WTC11 (cell line): ENCODE data around the gene MCRS1.

Experiments
- FOXJ3 ChIP-seq: sonication (generic); formaldehyde crosslinking; IDR thresholded peaks from 2 replicates; pipeline ENCODE4 v1.9.0; 2021; ENCODE audit warnings: missing genetic modification reagents, mild to moderate bottlenecking, borderline replicate concordance
- MXD4 ChIP-seq: fragments of 250-450 bp; sonication (Bioruptor Pico); IDR thresholded peaks from 2 replicates; pipeline ENCODE4 v1.8.0; 2021; ENCODE audit warnings: mild to moderate bottlenecking, moderate library complexity, borderline replicate concordance
- NFE2L1 ChIP-seq: sonication (generic); formaldehyde crosslinking; IDR thresholded peaks from 2 replicates; pipeline ENCODE4 v1.8.1; 2023; ENCODE audit warnings: missing genetic modification reagents
- TEAD1 ChIP-seq: sonication (generic); formaldehyde crosslinking; IDR thresholded peaks from 2 replicates; pipeline ENCODE4 v1.8.0; 2022; ENCODE audit warnings: mild to moderate bottlenecking, missing genetic modification reagents
- TF ChIP-seq, protein P1 (sequence below): sonication (generic); formaldehyde crosslinking; IDR thresholded peaks from 2 replicates; pipeline ENCODE4 v1.8.0; 2022; ENCODE audit warnings: mild to moderate bottlenecking, missing genetic modification reagents
- TF ChIP-seq, protein P2 (sequence below): fragments of 200-600 bp; IDR thresholded peaks from 2 replicates; pipeline ENCODE4 v1.8.0; 2022; ENCODE audit warnings: antibody characterized with exemption
- TF ChIP-seq, protein P3 (sequence below): sonication (generic); formaldehyde crosslinking; IDR thresholded peaks from 2 replicates; pipeline ENCODE4 v1.8.1; 2022; ENCODE audit warnings: low read depth, missing genetic modification reagents, borderline replicate concordance

DNA sequence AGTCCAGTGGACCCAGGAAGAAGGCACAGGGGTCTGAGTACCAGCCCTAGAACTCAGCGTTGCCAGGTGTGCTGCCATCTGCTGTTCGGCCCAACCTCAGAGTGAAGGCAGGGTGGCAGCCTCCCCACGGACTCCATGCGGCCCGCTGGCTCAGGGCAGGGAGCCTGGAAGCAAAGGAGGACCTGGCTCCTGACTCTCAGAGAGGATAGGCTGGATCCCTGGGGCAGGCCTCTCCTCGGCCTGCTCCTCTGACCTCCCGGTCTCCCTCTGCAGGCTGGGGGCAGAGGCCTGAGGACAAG lies 10.1 kb downstream of the MCRS1 start:
- TF ChIP-seq, protein P1, sequence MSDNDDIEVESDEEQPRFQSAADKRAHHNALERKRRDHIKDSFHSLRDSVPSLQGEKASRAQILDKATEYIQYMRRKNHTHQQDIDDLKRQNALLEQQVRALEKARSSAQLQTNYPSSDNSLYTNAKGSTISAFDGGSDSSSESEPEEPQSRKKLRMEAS (CRISPR knock-in tag): no peak
- TF ChIP-seq, protein P2, sequence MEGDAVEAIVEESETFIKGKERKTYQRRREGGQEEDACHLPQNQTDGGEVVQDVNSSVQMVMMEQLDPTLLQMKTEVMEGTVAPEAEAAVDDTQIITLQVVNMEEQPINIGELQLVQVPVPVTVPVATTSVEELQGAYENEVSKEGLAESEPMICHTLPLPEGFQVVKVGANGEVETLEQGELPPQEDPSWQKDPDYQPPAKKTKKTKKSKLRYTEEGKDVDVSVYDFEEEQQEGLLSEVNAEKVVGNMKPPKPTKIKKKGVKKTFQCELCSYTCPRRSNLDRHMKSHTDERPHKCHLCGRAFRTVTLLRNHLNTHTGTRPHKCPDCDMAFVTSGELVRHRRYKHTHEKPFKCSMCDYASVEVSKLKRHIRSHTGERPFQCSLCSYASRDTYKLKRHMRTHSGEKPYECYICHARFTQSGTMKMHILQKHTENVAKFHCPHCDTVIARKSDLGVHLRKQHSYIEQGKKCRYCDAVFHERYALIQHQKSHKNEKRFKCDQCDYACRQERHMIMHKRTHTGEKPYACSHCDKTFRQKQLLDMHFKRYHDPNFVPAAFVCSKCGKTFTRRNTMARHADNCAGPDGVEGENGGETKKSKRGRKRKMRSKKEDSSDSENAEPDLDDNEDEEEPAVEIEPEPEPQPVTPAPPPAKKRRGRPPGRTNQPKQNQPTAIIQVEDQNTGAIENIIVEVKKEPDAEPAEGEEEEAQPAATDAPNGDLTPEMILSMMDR: no peak
- TF ChIP-seq MXD4 (CRISPR knock-in tag) (no peak), TEAD1 (CRISPR knock-in tag) (no peak), NFE2L1 (no peak), FOXJ3 (CRISPR knock-in tag) (no peak)
- TF ChIP-seq, protein P3, sequence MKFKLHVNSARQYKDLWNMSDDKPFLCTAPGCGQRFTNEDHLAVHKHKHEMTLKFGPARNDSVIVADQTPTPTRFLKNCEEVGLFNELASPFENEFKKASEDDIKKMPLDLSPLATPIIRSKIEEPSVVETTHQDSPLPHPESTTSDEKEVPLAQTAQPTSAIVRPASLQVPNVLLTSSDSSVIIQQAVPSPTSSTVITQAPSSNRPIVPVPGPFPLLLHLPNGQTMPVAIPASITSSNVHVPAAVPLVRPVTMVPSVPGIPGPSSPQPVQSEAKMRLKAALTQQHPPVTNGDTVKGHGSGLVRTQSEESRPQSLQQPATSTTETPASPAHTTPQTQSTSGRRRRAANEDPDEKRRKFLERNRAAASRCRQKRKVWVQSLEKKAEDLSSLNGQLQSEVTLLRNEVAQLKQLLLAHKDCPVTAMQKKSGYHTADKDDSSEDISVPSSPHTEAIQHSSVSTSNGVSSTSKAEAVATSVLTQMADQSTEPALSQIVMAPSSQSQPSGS (CRISPR knock-in tag): no peak
